WERI-Rb-1 (cell line): ENCODE data around the gene ENO1.
"Not testable (repeated sequence)": the region's sequence is repeated elsewhere in the genome, so short reads cannot be mapped to it uniquely, and the experiment has no call there.

Experiments used
- DNase-seq: peaks from one replicate; pipeline ENCODE4 v3.0.0-alpha.2; 2020
- H3K27ac ChIP-seq: fragments of 250-450 bp; sonication (Bioruptor Pico); 2 replicates; pipeline ENCODE4 v1.5.1; 2020; ENCODE audit warnings: mild to moderate bottlenecking, moderate library complexity
- H3K27me3 ChIP-seq: fragments of 250-450 bp; sonication (Bioruptor Pico); 2 replicates; pipeline ENCODE4 v1.5.1; 2021; ENCODE audit warnings: mild to moderate bottlenecking, low read depth, moderate library complexity; ENCODE audit not compliant: insufficient read depth, severe bottlenecking
- H3K36me3 ChIP-seq: fragments of 250-450 bp; sonication (Bioruptor Pico); 2 replicates; pipeline ENCODE4 v1.5.1; 2020; ENCODE audit warnings: mild to moderate bottlenecking, moderate library complexity
- H3K4me3 ChIP-seq: 2 replicates; pipeline ENCODE4 v1.5.1; 2011; ENCODE audit warnings: low read depth, mild to moderate bottlenecking, control low read depth, low read length
- H3K9me3 ChIP-seq: fragments of 250-450 bp; sonication (Bioruptor Pico); 2 replicates; pipeline ENCODE4 v1.5.1; 2021; ENCODE audit warnings: mild to moderate bottlenecking, moderate library complexity; ENCODE audit not compliant: severe bottlenecking
- TF ChIP-seq, protein P1 (sequence below): IDR thresholded peaks from 2 replicates; pipeline ENCODE4 v1.5.1; 2011; ENCODE audit warnings: low read depth, mild to moderate bottlenecking, control low read depth, inconsistent platforms, low read length

The ENO1 gene

DNA sequence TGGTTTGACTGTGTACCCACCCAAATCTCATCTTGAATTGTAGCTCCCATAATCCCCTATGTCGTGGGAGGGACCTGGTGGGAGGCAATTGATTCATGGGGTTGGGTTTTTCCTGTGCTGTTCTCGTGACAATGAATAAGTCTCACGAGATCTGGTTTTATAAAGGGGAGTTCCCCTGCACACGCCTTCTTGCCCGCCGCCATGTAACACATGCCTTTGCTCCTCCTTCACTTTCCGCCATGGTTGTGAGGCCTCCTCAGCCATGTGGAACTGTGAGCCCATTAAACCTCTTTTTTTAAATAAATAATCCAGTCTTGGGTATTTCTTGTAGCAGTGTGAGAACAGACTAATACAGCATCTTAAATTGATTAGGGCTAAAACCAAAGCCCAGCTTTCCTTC is 38.5 kb downstream of the ENO1 start:
- Histone ChIP-seq H3K27me3 (no peaks in the 10 kb centered on the region), H3K4me3 (no peak overlapping the region), H3K27ac (no peak overlapping the region), H3K36me3 (no peaks in the 10 kb centered on the region), H3K9me3 (peaks cover 3% of the 10 kb centered on the region)
- TF ChIP-seq, protein P1, sequence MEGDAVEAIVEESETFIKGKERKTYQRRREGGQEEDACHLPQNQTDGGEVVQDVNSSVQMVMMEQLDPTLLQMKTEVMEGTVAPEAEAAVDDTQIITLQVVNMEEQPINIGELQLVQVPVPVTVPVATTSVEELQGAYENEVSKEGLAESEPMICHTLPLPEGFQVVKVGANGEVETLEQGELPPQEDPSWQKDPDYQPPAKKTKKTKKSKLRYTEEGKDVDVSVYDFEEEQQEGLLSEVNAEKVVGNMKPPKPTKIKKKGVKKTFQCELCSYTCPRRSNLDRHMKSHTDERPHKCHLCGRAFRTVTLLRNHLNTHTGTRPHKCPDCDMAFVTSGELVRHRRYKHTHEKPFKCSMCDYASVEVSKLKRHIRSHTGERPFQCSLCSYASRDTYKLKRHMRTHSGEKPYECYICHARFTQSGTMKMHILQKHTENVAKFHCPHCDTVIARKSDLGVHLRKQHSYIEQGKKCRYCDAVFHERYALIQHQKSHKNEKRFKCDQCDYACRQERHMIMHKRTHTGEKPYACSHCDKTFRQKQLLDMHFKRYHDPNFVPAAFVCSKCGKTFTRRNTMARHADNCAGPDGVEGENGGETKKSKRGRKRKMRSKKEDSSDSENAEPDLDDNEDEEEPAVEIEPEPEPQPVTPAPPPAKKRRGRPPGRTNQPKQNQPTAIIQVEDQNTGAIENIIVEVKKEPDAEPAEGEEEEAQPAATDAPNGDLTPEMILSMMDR = no peak
- no peak for DNase-seq

DNA sequence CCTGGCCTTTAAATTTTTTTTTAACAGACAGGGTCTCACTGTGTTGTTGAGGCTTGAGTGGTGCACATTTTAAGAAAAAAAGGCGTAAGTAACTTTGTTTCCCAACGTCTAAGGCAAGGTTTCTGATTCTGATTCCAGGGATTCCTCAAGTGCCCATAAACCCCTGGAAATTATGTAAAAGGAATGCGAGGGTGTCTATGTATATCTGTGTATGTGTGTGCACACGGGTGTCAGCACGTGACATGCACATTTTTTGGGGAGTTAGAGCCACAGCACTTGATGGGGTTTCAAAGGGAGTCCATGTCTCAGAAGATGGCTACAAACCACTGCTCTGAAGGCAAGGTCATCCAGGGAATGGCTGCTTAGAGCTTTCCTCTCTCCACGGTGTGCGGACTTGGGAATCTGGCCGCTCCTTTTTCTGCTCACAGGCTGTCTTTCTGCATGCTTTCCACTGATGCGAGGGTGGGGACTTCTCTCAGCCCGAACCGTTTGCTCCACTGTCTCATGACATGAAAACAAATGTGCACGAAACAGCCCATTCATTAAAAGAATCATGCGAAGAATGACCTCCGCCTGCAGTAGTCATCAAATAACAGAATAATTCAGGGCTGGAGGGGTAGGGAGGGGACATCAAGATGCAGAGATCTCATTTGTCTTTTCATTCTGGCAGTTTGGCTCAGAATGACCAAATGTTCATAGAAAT is 42.4 kb downstream of the ENO1 start:
- Histone ChIP-seq H3K36me3 (no peaks in the 10 kb centered on the region), H3K27me3 (no peaks in the 10 kb centered on the region), H3K4me3 (no peak overlapping the region), H3K27ac (no peak overlapping the region), H3K9me3 (peaks cover 3% of the 10 kb centered on the region)
- TF ChIP-seq, protein P1 = no peak
- DNase-seq = no peak

DNA sequence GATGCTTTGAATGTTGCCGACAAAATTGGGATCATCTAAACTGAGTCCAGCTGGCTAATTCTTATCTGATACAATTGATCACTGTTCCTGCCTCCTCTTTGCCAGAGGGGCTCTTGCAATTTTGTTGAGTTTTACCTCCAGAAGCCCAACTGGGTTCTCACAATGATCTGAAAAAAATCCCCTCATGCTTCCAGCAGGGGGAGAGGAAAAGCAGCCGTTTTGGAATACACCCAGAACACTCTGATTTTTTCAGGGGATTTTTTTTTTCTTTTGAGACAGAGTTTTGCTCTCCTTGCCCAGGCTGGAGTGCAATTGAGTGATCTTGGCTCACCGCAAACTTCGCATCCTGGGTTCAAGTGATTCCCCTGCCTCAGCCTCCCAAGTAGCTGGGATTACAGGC is 47.1 kb downstream of the ENO1 start:
- TF ChIP-seq, protein P1 = no peak
- Histone ChIP-seq H3K27me3 (no peaks in the 10 kb centered on the region), H3K9me3 (no peaks in the 10 kb centered on the region), H3K4me3 (no peak overlapping the region), H3K27ac (no peak overlapping the region), H3K36me3 (no peaks in the 10 kb centered on the region)
- no peak for DNase-seq

DNA sequence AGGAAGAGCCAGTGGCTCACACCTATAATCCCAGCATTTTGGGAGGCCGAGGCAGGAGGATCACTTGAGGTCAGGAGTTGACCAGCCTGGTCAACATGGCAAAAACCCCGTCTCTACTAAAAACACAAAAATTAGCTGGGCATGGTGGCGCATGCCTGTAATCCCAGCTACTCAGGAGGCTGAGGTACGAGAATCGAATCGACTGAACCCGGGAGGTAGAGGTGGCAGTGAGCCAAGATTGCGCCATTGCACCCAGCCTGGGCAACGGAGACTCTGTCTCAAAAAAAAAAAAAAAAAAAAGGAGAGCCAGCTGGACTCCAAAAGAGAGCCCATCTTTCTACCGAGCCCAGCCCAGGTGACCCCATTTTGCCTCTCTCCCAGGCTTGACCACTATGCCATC is 47.8 kb downstream of the ENO1 start:
- H3K27ac ChIP-seq, H3K4me3 ChIP-seq, H3K27me3 ChIP-seq, H3K36me3 ChIP-seq, H3K9me3 ChIP-seq, DNase-seq: not testable (repeated sequence)

DNA sequence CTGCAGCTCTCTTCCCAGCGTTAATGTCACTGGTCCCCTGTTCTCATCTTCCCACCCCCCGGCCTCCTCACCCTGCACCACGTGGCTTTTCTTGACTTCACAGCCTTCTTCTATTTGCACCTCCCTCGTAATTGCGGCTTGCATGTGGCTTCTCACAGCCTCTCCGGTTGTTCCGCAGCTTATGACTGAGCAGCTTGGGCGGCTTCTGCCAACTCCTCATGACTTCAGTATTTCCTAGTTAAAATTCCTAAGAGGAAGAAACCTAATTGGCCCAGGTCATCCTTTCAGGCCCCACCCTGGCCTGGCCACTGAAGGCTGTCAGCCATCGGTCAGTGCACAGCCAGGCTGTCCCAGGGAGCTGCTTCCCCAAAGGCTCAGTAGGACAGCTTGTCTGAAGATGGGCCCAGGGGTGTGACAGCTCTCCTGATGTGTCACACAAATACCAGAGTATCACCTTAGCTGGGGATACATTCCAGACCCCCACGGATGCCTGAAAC is 52.5 kb downstream of the ENO1 start:
- Histone ChIP-seq H3K4me3 (no peak overlapping the region), H3K36me3 (no peaks in the 10 kb centered on the region), H3K27me3 (no peaks in the 10 kb centered on the region), H3K27ac (no peak overlapping the region), H3K9me3 (no peaks in the 10 kb centered on the region)
- DNase-seq = no peak
- TF ChIP-seq, protein P1 = no peak

DNA sequence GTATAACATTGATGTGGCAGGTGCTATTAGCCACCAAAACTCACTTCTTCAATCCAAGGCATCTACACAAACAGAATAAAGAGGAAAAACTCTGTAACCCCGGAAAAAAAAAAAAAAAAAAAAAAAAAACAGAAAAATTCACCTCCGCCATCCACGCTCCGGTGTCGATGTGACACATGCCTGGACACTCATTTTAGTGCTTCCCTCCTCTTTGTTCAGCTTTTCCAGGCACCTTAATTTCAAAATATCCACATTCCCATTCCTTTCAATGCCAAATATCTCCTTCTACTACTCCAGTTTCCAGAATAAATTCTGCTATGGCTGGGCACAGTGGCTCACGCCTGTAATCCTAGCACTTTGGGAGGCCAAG is 55.2 kb downstream of the ENO1 start:
- DNase-seq = no peak
- Histone ChIP-seq H3K36me3 (no peaks in the 10 kb centered on the region), H3K4me3 (no peak overlapping the region), H3K27me3 (no peaks in the 10 kb centered on the region), H3K9me3 (no peaks in the 10 kb centered on the region), H3K27ac (peak overlapping the region; percentile 85)
- TF ChIP-seq, protein P1 = no peak
